Smooth muscle cell (in vitro differentiated cells): ENCODE data around the gene HOXA2. TPM values are rescaled to one million over a fixed set of nuclear protein-coding genes. Genes with fewer than 3 reads are reported as not detected.

Experiments
- DNase-seq: peaks from one replicate; lab custom pipeline; 2025; ENCODE audit not compliant: unreplicated experiment; lab: John Stamatoyannopoulos, UW
- H2AFZ ChIP-seq: fragments of 200-600 bp; sonication (generic); 2 replicates; pipeline ENCODE4 v1.6.0; 2016; ENCODE audit warnings: antibody characterized with exemption, low read depth, mild to moderate bottlenecking
- H3F3A ChIP-seq: fragments of 200-600 bp; sonication (generic); 2 replicates; pipeline ENCODE4 v1.6.0; 2017; ENCODE audit warnings: antibody characterized with exemption, low read depth
- H3K27ac ChIP-seq: fragments of 200-600 bp; sonication (generic); 2 replicates; pipeline ENCODE4 v1.5.1; 2016; ENCODE audit warnings: low read depth, mild to moderate bottlenecking
- H3K27me3 ChIP-seq: fragments of 200-600 bp; sonication (generic); 2 replicates; pipeline ENCODE4 v1.6.1; 2016; ENCODE audit warnings: low read depth, mild to moderate bottlenecking
- H3K36me3 ChIP-seq: fragments of 200-600 bp; sonication (generic); 2 replicates; pipeline ENCODE4 v1.5.1; 2016; ENCODE audit warnings: low read depth
- H3K4me1 ChIP-seq: fragments of 200-600 bp; sonication (generic); 2 replicates; pipeline ENCODE4 v1.5.1; 2016; ENCODE audit warnings: low read depth
- H3K4me2 ChIP-seq: fragments of 200-600 bp; sonication (generic); 2 replicates; pipeline ENCODE4 v1.6.0; 2016; ENCODE audit warnings: mild to moderate bottlenecking
- H3K4me3 ChIP-seq: fragments of 200-600 bp; sonication (generic); 2 replicates; pipeline ENCODE4 v1.5.1; 2016; ENCODE audit warnings: mild to moderate bottlenecking
- H3K79me2 ChIP-seq: fragments of 200-600 bp; sonication (generic); 2 replicates; pipeline ENCODE4 v1.6.0; 2016; ENCODE audit warnings: low read depth, mild to moderate bottlenecking
- H3K9ac ChIP-seq: fragments of 200-600 bp; sonication (generic); 2 replicates; pipeline ENCODE4 v1.6.0; 2016; ENCODE audit warnings: low read depth
- H3K9me3 ChIP-seq: fragments of 200-600 bp; sonication (generic); replicated peaks from 2 replicates; pipeline ENCODE4 v1.5.1; 2016; ENCODE audit warnings: low read depth
- H4K20me1 ChIP-seq: fragments of 200-600 bp; sonication (generic); 2 replicates; pipeline ENCODE4 v1.6.0; 2016; ENCODE audit warnings: low read depth
- WGBS: methylation state at CpG from one replicate; pipeline ENCODE4 v1.1.7; 2016; ENCODE audit warnings: low lambda C conversion rate; 5-methylcytosine and 5-hydroxymethylcytosine counted together
- polyA plus RNA-seq: library from polyadenylated mRNA; unstranded; fragments of >200 nt; fragmentation: Nextera tagmentation; extraction: Ambion mirVana; gene quantifications from 2 replicates; pipeline ENCODE4 v1.2.1, GENCODE V29; 2016
- total RNA-seq: library from RNA; depleted of rRNA; stranded (reverse); fragments of >200 nt; gene quantifications from 2 replicates; pipeline ENCODE4 v1.2.3, GENCODE V29; 2014
- TF ChIP-seq, protein P1 (sequence below): fragments of 200-600 bp; sonication (generic); IDR thresholded peaks from 2 replicates; pipeline ENCODE4 v1.5.1; 2017; ENCODE audit warnings: borderline replicate concordance, mild to moderate bottlenecking, antibody characterized with exemption; ENCODE audit not compliant: insufficient read depth, poor library complexity, severe bottlenecking

Gene HOXA2
- total and polyA plus RNA-seq, 2 experiments from 2014 or later: not detected

DNA sequence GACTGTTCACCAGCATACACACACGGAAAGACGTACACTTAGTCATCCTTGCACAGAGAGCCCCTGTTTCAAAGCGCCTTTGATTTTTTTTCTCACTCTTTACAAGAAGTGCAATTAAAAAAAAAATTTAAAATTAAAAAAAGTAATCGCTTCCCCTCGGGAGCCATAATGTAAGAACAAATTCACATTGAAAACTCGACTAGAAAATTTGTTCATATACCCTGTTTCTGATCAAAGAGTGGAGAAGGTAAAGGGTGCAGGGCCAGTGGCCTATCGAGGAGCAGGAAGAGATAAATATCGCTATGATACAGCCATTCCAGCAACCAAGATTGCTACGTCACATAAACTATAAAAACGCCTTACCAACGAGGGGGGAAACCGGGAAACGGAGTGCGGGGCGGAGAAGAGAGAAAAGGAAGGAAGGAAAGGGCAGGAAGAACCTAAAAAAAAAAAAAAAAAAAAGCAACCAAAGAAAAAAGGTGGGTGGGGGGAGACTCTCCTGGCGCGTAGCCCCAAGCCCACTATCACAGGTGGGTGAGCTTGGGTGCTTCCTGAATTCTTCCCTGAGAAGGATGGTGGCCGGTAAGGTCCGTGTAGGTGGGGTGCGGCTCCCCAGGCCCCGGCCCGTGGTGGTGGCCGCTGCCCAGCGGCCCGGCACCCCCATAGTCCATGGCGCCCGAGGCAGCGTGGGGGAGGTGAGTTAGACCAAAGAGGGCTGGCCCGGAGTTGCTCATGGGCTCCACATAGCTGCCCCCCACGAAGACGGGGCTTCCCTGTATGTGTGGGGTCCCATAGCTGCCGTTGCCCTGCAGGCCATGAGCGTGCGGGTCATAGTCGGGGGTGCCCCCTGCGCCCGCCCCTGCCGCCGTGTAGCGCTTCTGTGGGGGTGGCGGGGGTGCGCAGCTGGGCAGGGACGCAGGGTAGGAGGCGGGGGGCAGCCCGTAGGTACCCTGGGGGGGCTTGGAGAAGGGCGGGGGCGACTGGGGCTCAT, 5.2 kb upstream of the HOXA2 start:
- no peaks in the 10 kb centered on the region for H3K36me3 ChIP-seq

DNA sequence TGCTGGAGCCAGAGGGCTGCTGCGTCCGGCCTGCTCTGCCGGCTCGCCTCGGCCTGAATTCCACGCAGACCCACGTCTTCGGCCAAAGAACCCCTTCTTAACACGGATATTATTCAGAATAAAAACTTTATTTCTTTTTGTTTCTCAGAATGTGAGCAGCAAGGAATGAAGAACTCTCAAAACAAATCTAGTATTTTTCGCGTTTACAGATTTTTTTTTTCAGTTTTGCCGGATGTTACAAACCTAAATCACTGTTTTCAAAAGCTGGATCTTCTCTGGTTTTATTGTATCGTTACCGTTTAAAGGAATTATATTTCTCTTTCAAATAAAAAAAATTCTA, 4.4 kb upstream of the HOXA2 start:
- Histone ChIP-seq H3K27me3 (peaks cover 100% of the 10 kb centered on the region), H4K20me1 (peaks cover 12% of the 10 kb centered on the region), H3K4me3 (no peak overlapping the region), H3K4me2 (peak overlapping the region; percentile 64), H3K9ac (no peak overlapping the region), H3K4me1 (peaks cover 11% of the 10 kb centered on the region), H3K27ac (no peak overlapping the region), H3K9me3 (no peaks in the 10 kb centered on the region), H3K36me3 (no peaks in the 10 kb centered on the region), H3K79me2 (no peaks in the 10 kb centered on the region), H3F3A (no peaks in the 10 kb centered on the region), H2AFZ (no peak overlapping the region)
- TF ChIP-seq, protein P1, sequence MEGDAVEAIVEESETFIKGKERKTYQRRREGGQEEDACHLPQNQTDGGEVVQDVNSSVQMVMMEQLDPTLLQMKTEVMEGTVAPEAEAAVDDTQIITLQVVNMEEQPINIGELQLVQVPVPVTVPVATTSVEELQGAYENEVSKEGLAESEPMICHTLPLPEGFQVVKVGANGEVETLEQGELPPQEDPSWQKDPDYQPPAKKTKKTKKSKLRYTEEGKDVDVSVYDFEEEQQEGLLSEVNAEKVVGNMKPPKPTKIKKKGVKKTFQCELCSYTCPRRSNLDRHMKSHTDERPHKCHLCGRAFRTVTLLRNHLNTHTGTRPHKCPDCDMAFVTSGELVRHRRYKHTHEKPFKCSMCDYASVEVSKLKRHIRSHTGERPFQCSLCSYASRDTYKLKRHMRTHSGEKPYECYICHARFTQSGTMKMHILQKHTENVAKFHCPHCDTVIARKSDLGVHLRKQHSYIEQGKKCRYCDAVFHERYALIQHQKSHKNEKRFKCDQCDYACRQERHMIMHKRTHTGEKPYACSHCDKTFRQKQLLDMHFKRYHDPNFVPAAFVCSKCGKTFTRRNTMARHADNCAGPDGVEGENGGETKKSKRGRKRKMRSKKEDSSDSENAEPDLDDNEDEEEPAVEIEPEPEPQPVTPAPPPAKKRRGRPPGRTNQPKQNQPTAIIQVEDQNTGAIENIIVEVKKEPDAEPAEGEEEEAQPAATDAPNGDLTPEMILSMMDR: no peak
- DNase-seq: no peak
- 6% methylated on average over 14 of the region's 14 CpGs for WGBS

More for the DNA sequence above, 5.2 kb upstream of the HOXA2 start:
- H2AFZ ChIP-seq: no peak overlapping the region
- no peaks in the 10 kb centered on the region for H3K79me2 ChIP-seq
- H3K27ac ChIP-seq: no peak overlapping the region
- peak overlapping the region; percentile 75 for H3K4me2 ChIP-seq
- peaks cover 12% of the 10 kb centered on the region for H4K20me1 ChIP-seq
- TF ChIP-seq, protein P1: no peak
- H3K4me1 ChIP-seq: peaks cover 11% of the 10 kb centered on the region
- H3K9ac ChIP-seq: no peak overlapping the region
- no peaks in the 10 kb centered on the region for H3K9me3 ChIP-seq
- no peak for DNase-seq
- no peak overlapping the region for H3K4me3 ChIP-seq
- no peaks in the 10 kb centered on the region for H3F3A ChIP-seq
- WGBS: 12% methylated on average over 31 of the region's 47 CpGs
- H3K27me3 ChIP-seq: peaks cover 100% of the 10 kb centered on the region

DNA sequence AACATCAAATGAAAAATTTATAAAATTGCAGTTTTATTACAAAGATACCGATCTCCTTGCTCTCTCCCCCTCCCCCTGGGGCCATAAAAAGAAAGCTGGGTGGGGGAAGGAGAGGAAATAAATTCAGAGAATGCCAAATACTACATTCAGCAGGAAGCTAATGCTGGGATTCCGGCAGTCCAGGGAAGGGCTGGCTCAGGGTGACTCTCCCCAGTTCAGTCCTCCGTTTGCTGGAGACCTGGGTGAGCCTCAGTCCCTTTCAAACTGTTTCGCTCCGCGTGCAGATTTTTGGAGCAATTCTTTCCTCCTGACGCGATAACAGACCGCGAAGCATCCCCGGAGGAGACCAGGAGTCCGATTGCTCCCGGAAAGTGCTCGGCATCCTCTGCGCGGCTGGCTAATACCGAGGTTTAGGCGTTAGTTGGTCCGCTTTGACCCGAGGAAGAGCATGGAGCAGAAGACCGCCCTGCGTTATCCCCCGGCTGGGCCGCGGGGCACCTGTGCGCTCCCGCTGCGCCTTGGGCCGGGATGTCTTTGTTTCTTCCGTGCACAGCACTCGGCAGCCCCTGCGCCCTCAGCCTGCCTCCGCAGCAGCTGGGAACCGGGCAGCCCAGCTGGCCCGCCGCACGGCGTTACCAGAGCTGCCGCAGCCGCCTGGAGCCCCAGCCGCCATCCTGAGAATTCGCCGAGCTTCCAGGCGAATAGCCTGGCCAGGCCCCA, 3.9 kb upstream of the HOXA2 start:
- TF ChIP-seq, protein P1: no peak
- Histone ChIP-seq H3F3A (no peaks in the 10 kb centered on the region), H3K36me3 (no peaks in the 10 kb centered on the region), H3K4me1 (peaks cover 12% of the 10 kb centered on the region), H4K20me1 (peaks cover 12% of the 10 kb centered on the region), H3K9ac (no peak overlapping the region), H3K27me3 (peaks cover 100% of the 10 kb centered on the region), H2AFZ (no peak overlapping the region), H3K9me3 (no peaks in the 10 kb centered on the region), H3K4me3 (no peak overlapping the region), H3K4me2 (peak overlapping the region; percentile 64), H3K27ac (no peak overlapping the region), H3K79me2 (no peaks in the 10 kb centered on the region)
- DNase-seq: no peak
- WGBS: 2% methylated on average over 44 of the region's 44 CpGs
